ENCODE data around the gene ABCG4.

DNA sequence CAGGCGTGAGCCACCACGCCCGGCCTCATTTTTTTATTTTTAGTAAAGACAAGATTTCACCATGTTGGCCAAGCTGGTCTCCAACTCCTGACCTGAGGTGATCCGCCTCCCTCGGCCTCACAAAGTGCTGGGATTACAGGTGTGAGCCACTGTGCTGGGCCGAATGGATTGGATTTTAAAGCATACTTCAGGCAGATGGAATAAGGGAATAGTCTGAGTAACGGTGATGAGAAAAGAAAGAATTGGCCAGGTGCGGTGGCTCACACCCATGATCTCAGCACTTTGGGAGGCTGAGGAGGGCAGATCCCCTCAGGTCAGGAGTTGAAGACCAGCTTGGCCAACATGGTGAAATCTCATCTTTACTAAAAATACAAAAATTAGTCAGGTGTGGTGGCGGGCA, 55.2 kb downstream of the ABCG4 start:
- TF ChIP-seq YY1 (IDR thresholded peaks at IDR 0.05; ENCODE audit: insufficient read depth, insufficient read length) (no peak), ZNF274 (IDR thresholded peaks at IDR 0.05; ENCODE audit: low read depth, low read length) (no peak), SUZ12 (IDR thresholded peaks at IDR 0.05; ENCODE audit: extremely low read depth, insufficient read depth, insufficient read length) (no peak)

Measured in NT2/D1 (cell line).